ENCODE results near the gene FAU. TPM values are rescaled to one million over a fixed set of nuclear protein-coding genes. Genes with fewer than 3 reads are reported as not detected.

The FAU gene
- total and polyA plus RNA-seq, 10 donors: 528 to 2,170 (median 870) TPM

GRCh38 chr11:65095974-65096806, 25.7 kb downstream of the FAU start, which contains the start of gene VPS51:
TSS of gene VPS51 (plus strand) at chr11:65096214. CDS start at chr11:65096251, 37 bp downstream.
- Histone ChIP-seq H3K36me3 (peaks cover 0 to 40% (median 4%) of the 10 kb centered on the region in 6 donors), H3K4me1 (peaks cover 15 to 37% (median 23%) of the 10 kb centered on the region in 6 donors), H3K27me3 (replicated peaks in 1 of 7) (no peaks in the 10 kb centered on the region), H3K4me3 (peak within 1 kb of the TSS; percentile 72 to 95 (median 90)), H3K9me3 (no peaks in the 10 kb centered on the region), H3K27ac (peak within 1 kb of the TSS; percentile 73 to 96 (median 93))
- intact Hi-C loops (cut with DNase I; ENCODE audit: low total_unique reads): no loop called here
- peak; percentile 95 for DNase-seq
- whole genome bisulfite sequencing, 5 donors: 0 to 1% (median 1%) methylated on average over 4 to 52 of the region's 52 CpGs
- TF ChIP-seq POLR2AphosphoS5 (IDR thresholded peaks at IDR 0.05) (peak; percentile 82 to 90 (median 89)), CTCF (IDR thresholded peaks at IDR 0.05 in 8 of 11, conservative IDR thresholded peaks at IDR 0.05 in 3 of 11) (peak in 9 of 11 experiments; percentile 18 to 40 (median 31)), POLR2A (IDR thresholded peaks at IDR 0.05) (peak; percentile 19 to 88 (median 47))

GRCh38 chr11:65095427-65095826, 26.5 kb downstream of the FAU start:
- peak overlapping the region in 6 of 8 donors; percentile 86 to 96 (median 94) for H3K27ac ChIP-seq
- peaks cover 15 to 37% (median 23%) of the 10 kb centered on the region in 6 donors for H3K4me1 ChIP-seq
- H3K9me3 ChIP-seq: no peaks in the 10 kb centered on the region
- TF ChIP-seq POLR2AphosphoS5 (IDR thresholded peaks at IDR 0.05) (no peak), POLR2A (IDR thresholded peaks at IDR 0.05) (no peak), CTCF (IDR thresholded peaks at IDR 0.05 in 8 of 11, conservative IDR thresholded peaks at IDR 0.05 in 3 of 11) (no peak)
- WGBS, 5 donors: 83 to 88% (median 86%) methylated on average over 22 of the region's 22 CpGs
- intact Hi-C loops (cut with DNase I; ENCODE audit: low total_unique reads): no loop called here
- peak overlapping the region in 4 of 8 donors; percentile 89 to 95 (median 93) for H3K4me3 ChIP-seq
- peaks cover 0 to 37% (median 4%) of the 10 kb centered on the region in 6 donors for H3K36me3 ChIP-seq
- H3K27me3 ChIP-seq (replicated peaks in 1 of 7): no peaks in the 10 kb centered on the region
- DNase-seq: no peak

GRCh38 chr11:65090628-65091027, 31.3 kb downstream of the FAU start:
- no peaks in the 10 kb centered on the region for H3K27me3 ChIP-seq (replicated peaks in 1 of 7)
- no peak overlapping the region for H3K4me3 ChIP-seq
- TF ChIP-seq CTCF (IDR thresholded peaks at IDR 0.05 in 8 of 11, conservative IDR thresholded peaks at IDR 0.05 in 3 of 11) (no peak), POLR2A (IDR thresholded peaks at IDR 0.05) (no peak), POLR2AphosphoS5 (IDR thresholded peaks at IDR 0.05) (no peak)
- peaks cover 1 to 11% (median 3%) of the 10 kb centered on the region in 6 donors for H3K4me1 ChIP-seq
- peak; percentile 31 for DNase-seq
- intact Hi-C loops (cut with DNase I; ENCODE audit: low total_unique reads): no loop called here
- H3K9me3 ChIP-seq: no peaks in the 10 kb centered on the region
- peaks cover 0 to 50% (median 36%) of the 10 kb centered on the region in 6 donors for H3K36me3 ChIP-seq
- H3K27ac ChIP-seq: no peak overlapping the region
- 89 to 99% (median 96%) methylated on average over 4 of the region's 4 CpGs for WGBS, 5 donors

GRCh38 chr11:65089621-65090020, 32.3 kb downstream of the FAU start:
- intact Hi-C loops (cut with DNase I; ENCODE audit: low total_unique reads): no loop called here
- WGBS, 5 donors: 90 to 100% (median 93%) methylated on average over 4 of the region's 4 CpGs
- TF ChIP-seq POLR2A (IDR thresholded peaks at IDR 0.05) (no peak), POLR2AphosphoS5 (IDR thresholded peaks at IDR 0.05) (no peak), CTCF (IDR thresholded peaks at IDR 0.05 in 8 of 11, conservative IDR thresholded peaks at IDR 0.05 in 3 of 11) (no peak)
- Histone ChIP-seq H3K4me1 (peaks cover 10 to 19% (median 12%) of the 10 kb centered on the region in 6 donors), H3K27me3 (replicated peaks in 1 of 7) (no peaks in the 10 kb centered on the region), H3K9me3 (no peaks in the 10 kb centered on the region), H3K27ac (no peak overlapping the region), H3K36me3 (peaks cover 0 to 58% (median 39%) of the 10 kb centered on the region in 6 donors), H3K4me3 (no peak overlapping the region)
- no peak for DNase-seq

Measured in spleen (tissue), 11 donors.